NCI-H1092 treated with DMSO at 0.1 percent for 48 hours (cell line): ENCODE results near the gene KCNIP4.
"Not testable (repeated sequence)": the region's sequence is repeated elsewhere in the genome, so short reads cannot be mapped to it uniquely, and the experiment has no call there.

Experiments
- DNase-seq: peaks from one replicate; lab custom pipeline; 2025; lab: John Stamatoyannopoulos, UW

KCNIP4 gene

GRCh38 chr4:21948347-21949072, at the start of gene KCNIP4:
Gene KCNIP4, minus strand, starts transcription at chr4:21948772.
- DNase-seq = peak; percentile 54

GRCh38 chr4:21996618-21997017, 48.0 kb upstream of the KCNIP4 start:
- DNase-seq = not testable (repeated sequence)

GRCh38 chr4:21992330-21992729, 43.8 kb upstream of the KCNIP4 start:
- DNase-seq = no peak

GRCh38 chr4:21991562-21991961, 43.0 kb upstream of the KCNIP4 start:
- no peak for DNase-seq

GRCh38 chr4:21991050-21991449, 42.5 kb upstream of the KCNIP4 start:
- no peak for DNase-seq

- no peak for DNase-seq
Measured at GRCh38 chr4:21989351-21989750, 40.8 kb upstream of the KCNIP4 start.

GRCh38 chr4:21986307-21986706, 37.7 kb upstream of the KCNIP4 start:
- no peak for DNase-seq

- DNase-seq = no peak
Measured at GRCh38 chr4:21982087-21982486, 33.5 kb upstream of the KCNIP4 start.

GRCh38 chr4:21979196-21979595, 30.6 kb upstream of the KCNIP4 start:
- DNase-seq = no peak

- DNase-seq = no peak
Measured at GRCh38 chr4:21976166-21976565, 27.6 kb upstream of the KCNIP4 start.

GRCh38 chr4:21973850-21974249, 25.3 kb upstream of the KCNIP4 start:
- no peak for DNase-seq

GRCh38 chr4:21964762-21965319, 16.3 kb upstream of the KCNIP4 start:
- no peak for DNase-seq

GRCh38 chr4:21962691-21963090, 14.1 kb upstream of the KCNIP4 start:
- DNase-seq = no peak

- no peak for DNase-seq
Measured at GRCh38 chr4:21960793-21961192, 12.2 kb upstream of the KCNIP4 start.

- DNase-seq = no peak
Measured at GRCh38 chr4:21954916-21955315, 6.3 kb upstream of the KCNIP4 start.

- DNase-seq = no peak
Measured at GRCh38 chr4:21953653-21954052, 5.1 kb upstream of the KCNIP4 start.

- no peak for DNase-seq
Measured at GRCh38 chr4:21952549-21952948, 4.0 kb upstream of the KCNIP4 start.

- peak; percentile 47 for DNase-seq
Measured at GRCh38 chr4:21949073-21949457, 493 bp upstream of the KCNIP4 start.

- DNase-seq = peak; percentile 54
Measured at GRCh38 chr4:21947791-21948346, 703 bp downstream of the KCNIP4 start.

- no peak for DNase-seq
Measured at GRCh38 chr4:21946858-21947257, 1.7 kb downstream of the KCNIP4 start.

GRCh38 chr4:21921526-21922180, 26.9 kb downstream of the KCNIP4 start:
- DNase-seq = no peak

GRCh38 chr4:21915761-21916160, 32.8 kb downstream of the KCNIP4 start:
- DNase-seq = peak; percentile 28

GRCh38 chr4:21901831-21902230, 46.7 kb downstream of the KCNIP4 start:
- no peak for DNase-seq
